Superior temporal gyrus (tissue), 1 donor: ENCODE results near the gene LSG1.
"Not testable (repeated sequence)": the region's sequence is repeated elsewhere in the genome, so short reads cannot be mapped to it uniquely, and the experiment has no call there.

Source experiments
- DNase-seq: peaks from one replicate; pipeline ENCODE4 v3.0.0-alpha.2; 2016; ENCODE audit errors: extremely low spot score

LSG1 gene

GRCh38 chr3:194657439-194657838 lies 14.6 kb downstream of the LSG1 start:
- DNase-seq = no peak

DNA sequence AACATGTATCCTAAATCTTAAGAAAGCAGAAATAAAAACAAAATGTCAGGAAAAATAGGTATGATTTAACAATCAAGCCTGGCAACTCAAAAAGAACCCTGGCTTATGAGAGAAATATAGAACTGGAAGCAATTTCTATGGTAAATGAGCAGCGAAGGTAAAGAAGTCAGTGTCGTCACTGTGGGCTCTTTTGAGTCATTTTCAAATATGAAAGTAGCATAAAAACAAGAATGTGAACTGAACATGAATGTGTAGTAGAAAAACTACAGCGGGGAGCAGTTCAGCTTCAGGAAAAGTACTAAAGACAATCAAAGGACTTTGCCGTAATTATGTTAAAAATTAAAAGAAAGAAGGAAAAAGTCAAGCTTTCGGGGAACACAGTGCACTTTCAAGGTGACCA lies 17.5 kb downstream of the LSG1 start:
- no peak for DNase-seq

GRCh38 chr3:194647747-194648146 lies 24.2 kb downstream of the LSG1 start:
- DNase-seq = no peak

DNA sequence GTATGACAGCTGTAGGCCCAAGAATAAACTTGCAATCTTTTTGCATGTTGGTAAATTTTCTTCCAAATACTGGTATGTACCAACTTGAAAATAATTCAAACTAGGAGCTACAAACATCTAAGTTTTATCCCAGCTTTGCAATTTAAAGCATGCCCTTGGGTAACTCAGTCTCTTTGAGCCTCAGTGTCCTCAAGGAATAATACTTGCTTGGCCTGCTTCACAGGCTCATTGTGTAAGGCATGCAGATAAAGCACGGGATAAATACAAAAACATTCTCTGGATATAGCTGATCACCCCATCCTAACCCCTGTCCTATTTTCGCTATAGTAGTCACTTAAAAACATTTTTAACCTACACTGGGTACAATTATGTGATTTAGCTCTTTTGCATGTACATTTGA lies 29.2 kb downstream of the LSG1 start:
- no peak for DNase-seq

- no peak for DNase-seq
Measured at GRCh38 chr3:194640829-194641228, 31.2 kb downstream of the LSG1 start.

DNA sequence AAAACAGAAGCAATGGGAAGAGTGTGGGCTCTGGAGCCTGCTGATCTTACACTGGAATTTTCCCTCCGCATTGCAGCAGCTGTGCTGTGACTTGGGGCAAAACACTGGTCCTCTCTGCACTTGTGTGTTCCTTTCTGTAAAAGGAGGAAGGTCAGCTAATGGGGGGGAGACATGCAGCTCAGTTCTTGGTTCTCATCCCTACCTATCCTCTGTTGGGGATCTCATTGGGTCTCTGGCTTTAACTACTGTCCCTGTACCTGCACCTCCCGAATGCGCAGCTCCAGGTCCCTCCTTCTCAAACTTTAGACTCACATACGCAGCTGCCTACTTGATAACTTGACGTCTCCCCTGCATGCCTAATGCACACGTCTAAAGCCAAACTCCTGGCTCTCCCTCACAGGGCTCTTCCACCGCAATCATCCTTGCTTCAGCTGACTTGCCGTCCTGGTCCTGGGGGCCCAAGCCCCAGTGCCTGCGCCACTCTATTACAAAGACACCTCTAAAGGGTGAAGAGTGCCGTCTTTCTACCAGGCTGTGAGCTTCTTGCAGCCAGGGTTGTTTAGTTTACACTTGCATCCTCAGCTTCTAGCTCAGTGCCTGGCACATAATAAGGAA lies 32.9 kb downstream of the LSG1 start:
- DNase-seq = no peak

DNA sequence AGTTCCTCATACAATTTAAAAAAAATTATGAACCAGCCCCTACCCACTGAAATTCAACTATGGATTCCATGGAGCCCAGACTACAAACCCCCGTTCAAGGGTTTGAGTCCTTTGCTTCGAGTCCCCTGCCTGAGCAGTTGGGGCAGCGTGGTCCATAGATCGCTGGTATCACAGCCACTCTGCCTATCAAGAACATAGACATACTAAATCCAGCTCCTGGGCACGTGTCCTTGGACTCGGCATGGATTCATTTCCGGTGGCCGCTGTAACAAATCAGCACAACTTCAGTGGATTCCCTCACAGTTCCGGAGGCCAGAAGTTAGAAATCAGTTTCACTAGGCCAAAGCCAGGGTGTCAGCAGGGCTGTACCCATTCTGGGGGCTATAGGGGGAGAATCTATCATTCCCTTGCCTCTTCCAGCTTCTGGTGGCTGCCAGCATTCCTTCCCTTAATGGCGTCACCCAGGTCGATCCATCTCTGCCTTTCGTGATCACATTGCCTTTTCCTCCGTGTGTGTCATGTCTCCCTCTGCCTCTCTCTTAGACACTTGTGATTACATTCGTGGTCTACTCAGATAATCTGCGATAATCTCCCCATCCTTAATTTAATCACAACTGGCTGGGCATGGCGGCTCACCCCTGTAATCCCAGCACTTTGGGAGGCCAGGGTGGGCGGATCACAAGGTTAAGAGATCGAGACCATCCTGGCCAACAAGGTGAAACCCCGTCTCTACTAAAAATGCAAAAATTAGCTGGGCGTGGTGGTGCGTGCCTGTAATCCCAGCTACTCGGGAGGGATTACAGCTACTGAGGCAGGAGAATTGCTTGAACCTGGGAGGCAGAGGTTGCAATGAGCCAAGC lies 34.2 kb downstream of the LSG1 start:
- no peak for DNase-seq

GRCh38 chr3:194637066-194637465 lies 34.9 kb downstream of the LSG1 start:
- DNase-seq = no peak

GRCh38 chr3:194633349-194634004 lies 38.5 kb downstream of the LSG1 start, which contains the start of gene TMEM44:
TMEM44 (minus strand) TSS chr3:194633419; CDS start chr3:194633215, 204 bp downstream.
- no peak for DNase-seq

GRCh38 chr3:194632809-194633348 lies 39.1 kb downstream of the LSG1 start:
- no peak for DNase-seq

- DNase-seq = no peak
Measured at GRCh38 chr3:194632226-194632808, 39.7 kb downstream of the LSG1 start.

- DNase-seq = no peak
Measured at GRCh38 chr3:194631696-194632095, 40.3 kb downstream of the LSG1 start.

DNA sequence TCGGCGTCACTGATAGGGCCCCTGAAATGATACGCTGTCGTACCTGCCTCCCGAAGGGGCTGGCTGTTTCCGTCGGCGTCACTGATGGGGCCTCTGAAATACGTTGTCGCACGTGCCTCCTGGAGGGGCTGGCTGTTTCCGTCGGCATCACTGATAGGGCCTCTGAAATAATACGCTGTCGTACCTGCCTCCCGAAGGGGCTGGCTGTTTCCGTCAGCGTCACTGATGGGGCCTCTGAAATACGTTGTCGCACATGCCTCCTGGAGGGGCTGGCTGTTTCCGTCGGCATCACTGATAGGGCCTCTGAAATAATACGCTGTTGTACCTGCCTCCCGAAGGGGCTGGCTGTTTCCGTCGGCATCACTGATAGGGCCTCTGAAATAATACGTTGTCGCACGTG lies 41.3 kb downstream of the LSG1 start:
- not testable (repeated sequence) for DNase-seq

DNA sequence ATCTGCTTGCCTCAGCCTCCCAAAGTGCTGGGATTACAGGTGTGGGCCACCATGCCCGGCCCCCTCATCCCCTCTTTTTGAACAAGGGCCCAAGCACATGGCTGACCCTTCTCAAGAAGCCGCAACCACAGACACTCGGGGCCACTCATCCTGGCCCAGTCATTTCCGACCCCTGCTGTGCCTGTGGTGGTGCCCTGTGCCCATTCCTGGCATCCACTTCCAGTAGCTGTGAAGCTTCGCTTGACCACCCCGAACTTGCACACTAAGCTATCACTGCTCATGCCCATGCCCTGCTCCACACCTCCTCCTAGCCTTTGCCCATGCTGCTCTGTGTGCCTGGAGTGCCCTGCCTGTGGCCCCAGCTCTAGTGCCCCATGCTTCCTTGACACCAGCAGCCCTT lies 47.0 kb downstream of the LSG1 start:
- no peak for DNase-seq

DNA sequence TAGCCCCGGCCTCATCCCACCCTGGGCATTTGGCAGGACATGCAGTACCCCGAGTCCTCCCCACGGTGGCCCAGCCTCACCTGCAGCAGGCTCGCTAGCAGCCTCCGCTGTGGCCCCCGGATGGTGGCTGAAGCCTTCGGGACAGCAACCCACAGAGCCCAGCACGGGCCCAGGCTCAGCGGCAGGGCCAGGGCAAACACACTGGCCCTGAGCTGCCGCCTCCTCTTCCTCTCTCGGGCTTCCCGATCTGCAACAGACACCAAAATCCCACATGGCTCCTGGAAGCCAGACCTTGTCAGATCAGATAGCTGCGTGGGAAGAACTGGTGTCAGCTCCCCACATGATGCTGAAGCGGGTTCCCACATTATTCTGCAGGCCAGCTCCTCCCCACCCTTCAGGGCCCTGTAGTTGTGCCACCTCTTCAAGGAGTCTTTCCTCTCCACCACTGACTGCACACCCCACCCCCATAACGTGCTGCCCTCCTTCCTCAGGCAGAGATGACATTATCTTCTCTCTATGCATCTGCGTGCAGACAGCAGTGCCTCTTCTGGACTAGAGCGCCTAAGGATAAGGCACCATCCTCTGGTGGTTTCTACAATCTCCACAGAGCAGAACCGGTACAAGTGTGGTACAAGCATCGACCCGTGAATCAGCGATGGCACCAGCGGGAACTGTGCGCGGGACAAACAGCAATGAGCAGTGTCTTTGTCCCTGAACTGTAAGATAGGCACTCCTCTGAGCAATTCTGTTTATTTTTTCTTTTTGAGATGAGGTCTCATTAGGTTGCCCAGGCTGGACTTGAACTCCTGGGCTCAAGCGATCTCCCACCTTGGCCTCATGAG lies 48.3 kb downstream of the LSG1 start:
- DNase-seq = no peak

DNA sequence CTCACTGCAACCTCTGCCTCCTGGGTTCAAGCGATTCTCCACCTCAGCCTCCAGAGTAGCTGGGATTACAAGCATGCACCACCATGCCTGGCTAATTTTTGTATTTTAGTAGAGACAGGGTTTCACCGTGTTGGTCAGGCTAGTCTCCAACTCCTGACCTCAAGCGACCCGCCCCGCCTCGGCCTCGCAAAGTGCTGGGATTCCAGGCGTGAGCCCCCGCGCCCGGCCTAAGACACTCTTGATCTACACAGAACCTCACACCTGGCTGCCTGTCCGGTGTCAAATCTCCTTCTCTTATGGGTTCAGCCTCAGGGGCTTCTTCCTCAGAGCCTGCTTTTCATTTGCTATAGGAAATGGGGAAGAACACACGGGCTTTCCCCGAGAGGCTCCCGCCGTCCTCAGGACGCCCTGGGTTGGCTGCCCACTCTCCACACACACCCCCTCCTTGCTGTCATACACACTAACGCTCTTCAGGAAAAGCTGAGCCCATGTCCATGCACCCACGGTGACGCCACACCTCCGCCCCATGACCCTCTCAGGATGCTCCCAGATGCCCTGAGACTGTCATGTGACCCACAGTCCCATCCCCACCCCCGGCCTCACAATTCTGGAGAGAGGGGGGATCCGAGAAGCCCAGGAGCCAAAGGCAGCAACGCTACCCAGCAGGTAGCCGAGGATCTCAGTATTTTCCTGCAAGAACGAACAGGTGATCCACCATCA lies 49.2 kb downstream of the LSG1 start:
- no peak for DNase-seq

GRCh38 chr3:194621947-194622346 lies 50.0 kb downstream of the LSG1 start:
- no peak for DNase-seq

DNA sequence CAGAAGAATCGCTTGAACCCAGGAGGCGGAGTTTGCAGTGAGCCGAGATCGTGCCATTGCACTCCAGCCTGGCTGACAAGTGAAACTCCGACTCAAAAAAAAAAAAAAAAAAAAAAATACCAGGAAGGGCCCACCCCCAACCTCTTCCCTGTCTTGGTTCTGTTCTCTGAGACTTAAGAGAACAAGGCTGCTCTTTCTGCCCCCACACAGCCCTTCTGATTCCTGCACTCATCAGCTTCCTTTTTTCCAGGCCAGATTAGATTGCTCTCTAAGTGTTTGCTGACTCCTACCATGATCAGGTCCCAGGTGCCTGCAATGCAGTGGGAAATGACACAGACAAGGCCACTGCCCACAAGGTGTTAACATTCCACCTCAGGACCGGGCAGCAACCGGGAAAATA lies 51.8 kb downstream of the LSG1 start:
- DNase-seq = no peak

- DNase-seq = no peak
Measured at GRCh38 chr3:194619741-194620140, 52.2 kb downstream of the LSG1 start.

DNA sequence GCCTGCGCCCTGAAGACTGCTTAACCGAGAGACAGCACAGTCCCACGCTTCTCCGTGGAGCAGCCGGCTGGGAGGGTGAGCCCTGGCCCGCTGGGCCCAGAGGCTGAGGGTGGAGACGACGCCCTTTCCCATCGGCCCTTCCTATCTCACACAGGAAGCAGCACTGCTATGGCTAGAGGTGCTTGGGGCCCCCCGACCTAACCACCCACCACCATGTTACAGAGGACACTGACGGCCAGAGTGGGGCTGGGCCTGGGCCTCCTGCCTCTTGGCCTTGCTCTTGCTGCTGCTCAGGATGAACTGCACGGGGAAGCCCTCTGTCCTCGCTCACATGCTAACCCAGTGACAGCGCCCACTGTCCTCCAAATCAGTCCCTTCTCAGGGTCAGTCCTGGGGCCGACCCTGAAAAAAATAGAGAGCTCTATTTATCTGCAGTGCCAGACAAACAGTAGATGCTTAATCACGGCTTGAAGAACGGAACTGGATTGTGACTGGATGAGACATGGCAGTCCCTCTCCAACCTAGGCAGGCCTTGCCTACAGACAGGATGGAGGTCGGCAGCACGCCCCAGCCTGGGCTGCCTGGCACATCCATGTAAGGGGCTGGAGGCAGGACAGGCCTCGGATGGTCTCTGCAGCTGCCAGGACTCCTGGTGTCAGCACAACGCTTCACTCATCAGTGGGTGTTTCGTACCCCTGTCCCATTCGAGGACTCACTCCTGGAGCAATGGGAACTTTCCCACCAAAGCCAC lies 53.0 kb downstream of the LSG1 start:
- no peak for DNase-seq
